C4-2B (cell line): ENCODE measurements around the gene C11orf68.

Experiments
- CTCF ChIP-seq: fragments of 450-650 bp; conservative IDR thresholded peaks from 2 replicates; pipeline ENCODE4 v1.5.1; 2017; ENCODE audit warnings: mild to moderate bottlenecking
- ZFX ChIP-seq: fragments of 450-650 bp; IDR thresholded peaks from 2 replicates; pipeline ENCODE4 v1.6.1; 2017

GRCh38 chr11:65891219-65892136 is 27.4 kb downstream of the C11orf68 start:
- no peak for TF ChIP-seq CTCF
- TF ChIP-seq ZFX: no peak
